ENCODE measurements around the gene TRIM67. TPM values are rescaled to one million over a fixed set of nuclear protein-coding genes. Genes with fewer than 3 reads are reported as not detected.
"Not testable (repeated sequence)": the region's sequence is repeated elsewhere in the genome, so short reads cannot be mapped to it uniquely, and the experiment has no call there.

The TRIM67 gene
- total RNA-seq, 2 donors from 2014 or later: not detected

DNA sequence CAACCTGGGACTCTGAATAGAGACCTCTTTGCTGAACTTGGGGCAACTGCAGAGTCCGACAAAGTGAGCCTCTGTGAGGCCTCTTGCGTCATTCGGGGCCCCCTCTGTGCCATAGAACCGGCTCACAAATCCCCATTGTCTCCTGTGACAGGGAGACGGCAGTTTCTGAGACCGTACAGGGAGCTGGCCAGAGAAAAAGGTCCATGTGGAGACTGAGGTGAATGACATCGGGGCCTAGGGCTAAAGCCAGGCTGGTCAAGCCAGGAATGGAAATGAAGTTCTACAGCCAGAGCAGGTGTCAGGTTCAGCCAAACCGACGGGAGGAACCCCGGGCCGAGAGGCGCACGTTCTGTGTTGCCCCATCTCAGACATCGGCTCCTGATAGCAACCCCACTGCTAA is 37.1 kb upstream of the TRIM67 start:
- ATAC-seq (ENCODE audit: insufficient number of reproducible peaks, low FRiP score, low read depth) (no peak), DNase-seq (ENCODE audit: low spot score) (no peak)
- Histone ChIP-seq H3K36me3 (no peaks in the 10 kb centered on the region), H3K4me1 (ENCODE audit: control insufficient read depth in 1 of 2, low read depth in 2 of 2) (no peaks in the 10 kb centered on the region), H3K9me3 (no peaks in the 10 kb centered on the region), H3K27ac (no peak overlapping the region), H3K4me3 (no peak overlapping the region), H3K27me3 (replicated peaks; ENCODE audit: insufficient read depth) (no peaks in the 10 kb centered on the region)
- TF ChIP-seq, protein P1, sequence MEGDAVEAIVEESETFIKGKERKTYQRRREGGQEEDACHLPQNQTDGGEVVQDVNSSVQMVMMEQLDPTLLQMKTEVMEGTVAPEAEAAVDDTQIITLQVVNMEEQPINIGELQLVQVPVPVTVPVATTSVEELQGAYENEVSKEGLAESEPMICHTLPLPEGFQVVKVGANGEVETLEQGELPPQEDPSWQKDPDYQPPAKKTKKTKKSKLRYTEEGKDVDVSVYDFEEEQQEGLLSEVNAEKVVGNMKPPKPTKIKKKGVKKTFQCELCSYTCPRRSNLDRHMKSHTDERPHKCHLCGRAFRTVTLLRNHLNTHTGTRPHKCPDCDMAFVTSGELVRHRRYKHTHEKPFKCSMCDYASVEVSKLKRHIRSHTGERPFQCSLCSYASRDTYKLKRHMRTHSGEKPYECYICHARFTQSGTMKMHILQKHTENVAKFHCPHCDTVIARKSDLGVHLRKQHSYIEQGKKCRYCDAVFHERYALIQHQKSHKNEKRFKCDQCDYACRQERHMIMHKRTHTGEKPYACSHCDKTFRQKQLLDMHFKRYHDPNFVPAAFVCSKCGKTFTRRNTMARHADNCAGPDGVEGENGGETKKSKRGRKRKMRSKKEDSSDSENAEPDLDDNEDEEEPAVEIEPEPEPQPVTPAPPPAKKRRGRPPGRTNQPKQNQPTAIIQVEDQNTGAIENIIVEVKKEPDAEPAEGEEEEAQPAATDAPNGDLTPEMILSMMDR (IDR thresholded peaks at IDR 0.05): no peak

DNA sequence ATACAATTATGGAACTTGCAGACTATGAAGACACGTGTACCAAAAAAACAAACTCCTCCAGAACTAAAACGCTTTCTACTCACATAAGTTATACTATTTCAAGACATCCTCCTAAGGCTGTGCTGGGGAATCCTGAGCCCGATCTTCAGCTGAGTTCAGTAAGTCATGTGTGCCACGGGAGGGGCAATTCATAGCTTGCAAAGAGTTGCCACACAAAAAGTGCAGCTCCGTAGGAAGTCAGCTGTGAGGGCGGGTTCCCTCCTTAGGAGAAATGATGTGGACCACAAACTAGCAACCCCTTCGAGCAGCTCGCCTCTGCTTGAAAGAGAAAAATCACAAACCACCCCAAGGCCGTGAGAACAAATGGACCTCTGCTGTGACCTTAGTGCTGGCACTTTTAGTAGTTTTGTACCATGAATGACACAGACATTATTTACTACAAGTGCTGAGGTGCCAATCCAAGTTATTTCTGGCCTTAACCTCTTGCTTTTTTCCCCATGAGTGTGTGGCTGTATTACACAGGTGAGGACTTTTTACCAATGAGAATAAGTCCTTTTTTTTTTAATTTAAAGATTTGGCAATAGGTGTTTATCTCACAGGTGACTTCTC is 35.8 kb upstream of the TRIM67 start:
- no peak for DNase-seq (ENCODE audit: low spot score)
- no peak for ATAC-seq (ENCODE audit: insufficient number of reproducible peaks, low FRiP score, low read depth)
- no peak overlapping the region for H3K4me3 ChIP-seq

DNA sequence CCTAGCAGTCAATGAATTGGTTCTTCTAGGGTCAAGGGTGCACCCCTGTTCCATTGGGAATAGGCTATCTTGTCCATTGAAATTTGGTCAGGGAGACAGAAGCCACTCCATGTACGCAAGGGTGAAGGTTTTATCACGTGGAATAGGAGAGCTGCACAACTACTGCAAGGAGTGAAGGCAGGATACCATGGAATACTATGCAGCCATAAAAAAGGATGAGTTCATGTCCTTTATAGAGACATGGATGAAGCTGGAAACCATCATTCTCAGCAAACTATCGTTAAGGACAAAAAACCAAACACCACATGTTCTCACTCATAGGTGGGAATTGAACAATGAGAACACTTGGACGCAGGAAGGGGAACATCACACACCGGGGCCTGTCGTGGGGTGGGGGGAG is 34.8 kb upstream of the TRIM67 start:
- not testable (repeated sequence) for H3K4me1 ChIP-seq (ENCODE audit: control insufficient read depth in 1 of 2, low read depth in 2 of 2); H3K4me3 ChIP-seq; H3K27me3 ChIP-seq (replicated peaks; ENCODE audit: insufficient read depth); H3K9me3 ChIP-seq; H3K27ac ChIP-seq; H3K36me3 ChIP-seq; DNase-seq (ENCODE audit: low spot score); ATAC-seq (ENCODE audit: insufficient number of reproducible peaks, low FRiP score, low read depth)

More for the DNA sequence above, 35.8 kb upstream of the TRIM67 start:
- no peaks in the 10 kb centered on the region for H3K4me1 ChIP-seq (ENCODE audit: control insufficient read depth in 1 of 2, low read depth in 2 of 2)
- no peaks in the 10 kb centered on the region for H3K27me3 ChIP-seq (replicated peaks; ENCODE audit: insufficient read depth)
- TF ChIP-seq, protein P1 (IDR thresholded peaks at IDR 0.05): no peak
- H3K36me3 ChIP-seq: no peaks in the 10 kb centered on the region
- no peaks in the 10 kb centered on the region for H3K9me3 ChIP-seq
- no peak overlapping the region for H3K27ac ChIP-seq

DNA sequence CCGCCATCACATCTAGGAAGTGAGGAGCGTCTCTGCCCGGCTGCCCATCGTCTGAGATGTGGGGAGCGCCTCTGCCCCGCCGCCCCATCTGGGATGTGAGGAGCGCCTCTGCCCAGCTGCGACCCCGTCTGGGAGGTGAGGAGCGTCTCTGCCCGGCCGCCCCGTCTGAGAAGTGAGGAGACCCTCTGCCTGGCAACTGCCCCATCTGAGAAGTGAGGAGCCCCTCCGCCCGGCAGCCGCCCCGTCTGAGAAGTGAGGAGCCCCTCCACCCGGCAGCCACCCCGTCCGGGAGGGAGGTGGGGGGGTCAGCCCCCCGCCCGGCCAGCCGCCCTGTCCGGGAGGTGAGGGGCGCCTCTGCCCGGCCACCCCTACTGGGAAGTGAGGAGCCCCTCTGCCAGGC is 33.4 kb upstream of the TRIM67 start:
- H3K27ac ChIP-seq; H3K9me3 ChIP-seq; H3K36me3 ChIP-seq; H3K4me1 ChIP-seq (ENCODE audit: control insufficient read depth in 1 of 2, low read depth in 2 of 2); H3K4me3 ChIP-seq; ATAC-seq (ENCODE audit: insufficient number of reproducible peaks, low FRiP score, low read depth); DNase-seq (ENCODE audit: low spot score); H3K27me3 ChIP-seq (replicated peaks; ENCODE audit: insufficient read depth): not testable (repeated sequence)

DNA sequence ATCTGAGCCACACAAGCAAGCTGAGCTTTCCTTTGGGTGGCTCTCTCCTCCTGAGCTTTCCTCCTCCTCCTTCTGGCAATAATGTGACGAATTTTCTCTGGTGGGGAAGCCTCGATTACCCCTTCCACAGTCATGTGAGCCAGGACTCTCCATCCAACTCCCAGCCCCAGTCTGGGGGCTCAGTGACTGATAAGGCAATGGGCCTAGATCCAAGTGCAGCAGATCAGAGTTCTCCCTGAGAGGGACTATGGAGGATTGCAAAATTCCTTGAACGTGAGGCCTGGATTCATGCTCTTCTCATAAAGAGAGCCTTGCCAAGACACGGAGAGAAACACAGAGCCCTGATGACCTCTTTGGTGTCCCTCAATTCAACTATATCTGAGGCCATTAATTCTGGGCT is 31.3 kb upstream of the TRIM67 start:
- ATAC-seq (ENCODE audit: insufficient number of reproducible peaks, low FRiP score, low read depth) (no peak), DNase-seq (ENCODE audit: low spot score) (no peak)
- Histone ChIP-seq H3K27ac (no peak overlapping the region), H3K4me1 (ENCODE audit: control insufficient read depth in 1 of 2, low read depth in 2 of 2) (no peaks in the 10 kb centered on the region), H3K27me3 (replicated peaks; ENCODE audit: insufficient read depth) (no peaks in the 10 kb centered on the region), H3K9me3 (no peaks in the 10 kb centered on the region), H3K4me3 (no peak overlapping the region), H3K36me3 (no peaks in the 10 kb centered on the region)
- TF ChIP-seq, protein P1 (IDR thresholded peaks at IDR 0.05): no peak

DNA sequence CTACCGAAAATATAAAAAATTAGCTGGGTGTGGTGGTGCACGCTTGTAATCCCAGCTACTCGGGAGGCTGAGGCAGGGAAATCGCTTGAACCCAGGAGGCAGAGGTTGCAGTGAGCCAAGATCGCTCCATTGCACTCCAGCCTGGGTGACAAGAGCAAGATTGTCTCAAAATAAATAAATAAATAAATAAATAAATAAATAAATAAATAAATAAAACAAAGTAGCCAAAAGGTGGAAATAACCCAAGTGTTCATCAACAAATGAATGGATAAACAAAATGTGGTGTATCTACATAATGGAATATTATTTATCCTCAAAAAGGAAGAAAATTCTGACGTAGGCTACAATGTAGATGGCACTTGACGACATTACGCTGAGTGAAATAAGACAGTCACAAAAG is 29.3 kb upstream of the TRIM67 start:
- not testable (repeated sequence) for H3K9me3 ChIP-seq; H3K4me1 ChIP-seq (ENCODE audit: control insufficient read depth in 1 of 2, low read depth in 2 of 2); H3K36me3 ChIP-seq; ATAC-seq (ENCODE audit: insufficient number of reproducible peaks, low FRiP score, low read depth); H3K27ac ChIP-seq; DNase-seq (ENCODE audit: low spot score); H3K27me3 ChIP-seq (replicated peaks; ENCODE audit: insufficient read depth); H3K4me3 ChIP-seq

DNA sequence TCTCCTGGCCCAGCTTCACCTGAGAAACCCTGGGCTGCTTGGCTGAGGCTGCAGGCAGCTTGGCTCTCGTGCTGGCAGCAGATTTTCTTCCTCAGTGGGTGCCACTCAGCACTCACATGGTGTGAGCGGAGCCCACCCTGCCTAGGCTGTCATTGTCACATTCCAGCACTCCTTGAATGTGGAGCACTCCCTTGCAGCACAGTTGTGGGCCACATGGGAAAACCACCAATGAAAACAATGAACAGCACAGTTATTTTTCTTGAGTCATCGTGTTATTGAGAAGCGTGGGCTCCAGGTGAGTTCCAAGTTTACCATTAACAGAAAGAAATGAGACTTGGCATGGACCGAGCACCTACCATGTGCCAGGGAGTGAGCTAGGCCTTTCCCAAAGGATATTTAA is 27.2 kb upstream of the TRIM67 start:
- DNase-seq (ENCODE audit: low spot score) (no peak), ATAC-seq (ENCODE audit: insufficient number of reproducible peaks, low FRiP score, low read depth) (no peak)
- Histone ChIP-seq H3K27me3 (replicated peaks; ENCODE audit: insufficient read depth) (no peaks in the 10 kb centered on the region), H3K9me3 (no peaks in the 10 kb centered on the region), H3K36me3 (no peaks in the 10 kb centered on the region), H3K27ac (no peak overlapping the region), H3K4me3 (no peak overlapping the region), H3K4me1 (ENCODE audit: control insufficient read depth in 1 of 2, low read depth in 2 of 2) (peaks cover 0 to 2% of the 10 kb centered on the region in 2 donors)
- TF ChIP-seq, protein P1 (IDR thresholded peaks at IDR 0.05): no peak
